GM12891 (cell line): ENCODE results near the gene PGAP3.

ENCODE experiments used
- POLR2A ChIP-seq: IDR thresholded peaks from 2 replicates; pipeline ENCODE4 v1.6.1; 2011; ENCODE audit warnings: low read depth, low read length, control low read depth
- POLR2AphosphoS5 ChIP-seq: IDR thresholded peaks from 2 replicates; pipeline ENCODE4 v1.6.1; 2011; ENCODE audit warnings: low read depth, low read length, control low read depth
- TAF1 ChIP-seq: IDR thresholded peaks from 2 replicates; pipeline ENCODE4 v1.6.1; 2011; ENCODE audit warnings: low read depth, low read length, control low read depth

- TF ChIP-seq POLR2A, result no peak
- no peak for TF ChIP-seq TAF1
- TF ChIP-seq POLR2AphosphoS5, result no peak
Measured at GRCh38 chr17:39714234-39714633, 26.4 kb upstream of the PGAP3 start.
